Right lobe of liver (tissue), 6 donors: ENCODE measurements around the gene HIF1A. TPM values are rescaled to one million over a fixed set of nuclear protein-coding genes. Genes with fewer than 3 reads are reported as not detected.
"Not testable (repeated sequence)": the region's sequence is repeated elsewhere in the genome, so short reads cannot be mapped to it uniquely, and the experiment has no call there.

ENCODE experiments used
- ATAC-seq, 4 donors: fragments of 200-7000 bp; cut with Tn5 transposase; one replicate each; pipeline ENCODE4 v1.9.1; 2020; ENCODE audit warnings: mild to moderate bottlenecking in 4 of 4, moderate library complexity in 4 of 4
- DNase-seq, 3 donors: peaks; one replicate each; pipeline ENCODE4 v3.0.0-alpha.2; 2020
- H3K27ac ChIP-seq, 3 donors: fragments of 200-600 bp; one replicate each; pipeline ENCODE4 v1.8.0; 2022
- H3K27me3 ChIP-seq, 2 donors: fragments of 200-600 bp; one replicate each; pipeline ENCODE4 v1.8.0; 2022
- H3K36me3 ChIP-seq, 4 donors: fragments of 200-600 bp; sonication (generic) in 1 of 4; one replicate each; pipeline versions ENCODE4 v1.5.1 to v1.8.0; 2017 to 2022; ENCODE audit warnings: control low read depth in 1 of 4
- H3K4me1 ChIP-seq, 4 donors: fragments of 200-600 bp; sonication (generic) in 1 of 4; one replicate each; pipeline versions ENCODE4 v1.5.1 to v1.8.0; 2017 to 2022; ENCODE audit warnings: control low read depth in 1 of 4
- H3K4me3 ChIP-seq, 3 donors: fragments of 200-600 bp; one replicate each; pipeline ENCODE4 v1.8.0; 2022
- H3K9me3 ChIP-seq, 4 donors: fragments of 200-600 bp; sonication (generic) in 1 of 4; one replicate each; pipeline versions ENCODE4 v1.5.1 to v1.8.0; 2017 to 2022; ENCODE audit warnings: control low read depth in 1 of 4
- POLR2A ChIP-seq: fragments of 450-650 bp; IDR thresholded peaks from one replicate; pipeline ENCODE4 v1.6.1; 2017; ENCODE audit warnings: antibody characterized with exemption, mild to moderate bottlenecking
- WGBS: methylation state at CpG from one replicate; pipeline ENCODE4 v1.1.6; 2018; ENCODE audit warnings: low coverage, low lambda C conversion rate; ENCODE audit not compliant: insufficient coverage; ENCODE audit errors: missing lambda C conversion rate; 5-methylcytosine and 5-hydroxymethylcytosine counted together
- intact Hi-C, 2 donors: fragments of 100-400 bp; cut with DNase I; formaldehyde crosslinking; loops; one replicate each; pipeline versions ENCODE4 v1.11.2 to v1.14.1; 2022
- total RNA-seq, 6 experiments: library from RNA; depleted of rRNA in 2 of 6; stranded (reverse); fragments of >200 nt in 2 of 6; fragmentation: NEBNext Ultra II Directional in 3 of 6; extraction: Animal tissue kit (Norgen Biotek cat#: 25700) in 3 of 6; gene quantifications; one replicate each; pipeline versions ENCODE4 v1.1.0 to v1.2.4, GENCODE V29; 2016 to 2023
- TF ChIP-seq, protein P1 (sequence below), 4 donors: fragments of 200-600 bp in 3 of 4; fragments of 450-650 bp in 1 of 4; IDR thresholded peaks; one replicate each; pipeline versions ENCODE4 v1.5.1 to v1.8.0; 2016 to 2022; ENCODE audit warnings: antibody characterized with exemption in 4 of 4, mild to moderate bottlenecking in 2 of 4
- donor health status: DM: no; HTN: yes; CAD: no.
- donor health status: DM: no; HTN: no; CAD: no.
- donor health status: DM: no; HTN: no; CAD: no.
- donor health status: DM: no; HTN: yes; CAD: no.
- donor health status: DM: no; HTN: yes; CAD: no.

HIF1A gene
- total RNA-seq, 6 experiments from 2014 or later = 15.9 to 117 (median 31.9) TPM

DNA sequence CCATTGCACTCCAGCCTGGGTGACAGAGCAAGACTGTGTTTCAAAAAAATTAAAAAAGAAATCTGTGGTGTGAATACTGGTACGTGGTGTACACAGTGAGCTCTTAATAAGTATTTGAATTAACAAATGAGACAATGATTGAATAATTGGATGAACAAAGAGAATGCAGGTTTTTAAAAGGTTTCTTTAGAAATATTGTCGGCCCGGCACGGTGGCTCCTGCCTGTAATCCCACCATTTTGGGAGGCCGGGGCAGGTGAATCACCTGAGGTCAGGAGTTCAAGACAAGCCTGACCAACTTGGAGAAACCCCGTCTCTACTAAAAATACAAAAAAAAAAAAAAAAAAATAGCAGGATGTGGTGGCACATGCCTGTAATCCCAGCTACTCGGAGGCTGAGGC, 6.6 kb downstream of the HIF1A start:
- Histone ChIP-seq H3K36me3 (no peaks in the 10 kb centered on the region), H3K27me3 (no peaks in the 10 kb centered on the region), H3K4me1 (peaks cover 0 to 50% (median 2%) of the 10 kb centered on the region in 4 donors), H3K4me3 (no peak overlapping the region), H3K27ac (no peak overlapping the region), H3K9me3 (no peaks in the 10 kb centered on the region)
- no peak for DNase-seq
- WGBS = 85% methylated on average over 7 of the region's 7 CpGs
- intact Hi-C loops = no loop called here
- TF ChIP-seq, protein P1, sequence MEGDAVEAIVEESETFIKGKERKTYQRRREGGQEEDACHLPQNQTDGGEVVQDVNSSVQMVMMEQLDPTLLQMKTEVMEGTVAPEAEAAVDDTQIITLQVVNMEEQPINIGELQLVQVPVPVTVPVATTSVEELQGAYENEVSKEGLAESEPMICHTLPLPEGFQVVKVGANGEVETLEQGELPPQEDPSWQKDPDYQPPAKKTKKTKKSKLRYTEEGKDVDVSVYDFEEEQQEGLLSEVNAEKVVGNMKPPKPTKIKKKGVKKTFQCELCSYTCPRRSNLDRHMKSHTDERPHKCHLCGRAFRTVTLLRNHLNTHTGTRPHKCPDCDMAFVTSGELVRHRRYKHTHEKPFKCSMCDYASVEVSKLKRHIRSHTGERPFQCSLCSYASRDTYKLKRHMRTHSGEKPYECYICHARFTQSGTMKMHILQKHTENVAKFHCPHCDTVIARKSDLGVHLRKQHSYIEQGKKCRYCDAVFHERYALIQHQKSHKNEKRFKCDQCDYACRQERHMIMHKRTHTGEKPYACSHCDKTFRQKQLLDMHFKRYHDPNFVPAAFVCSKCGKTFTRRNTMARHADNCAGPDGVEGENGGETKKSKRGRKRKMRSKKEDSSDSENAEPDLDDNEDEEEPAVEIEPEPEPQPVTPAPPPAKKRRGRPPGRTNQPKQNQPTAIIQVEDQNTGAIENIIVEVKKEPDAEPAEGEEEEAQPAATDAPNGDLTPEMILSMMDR (IDR thresholded peaks at IDR 0.05) = no peak
- no peak for TF ChIP-seq POLR2A
- no peak for ATAC-seq

DNA sequence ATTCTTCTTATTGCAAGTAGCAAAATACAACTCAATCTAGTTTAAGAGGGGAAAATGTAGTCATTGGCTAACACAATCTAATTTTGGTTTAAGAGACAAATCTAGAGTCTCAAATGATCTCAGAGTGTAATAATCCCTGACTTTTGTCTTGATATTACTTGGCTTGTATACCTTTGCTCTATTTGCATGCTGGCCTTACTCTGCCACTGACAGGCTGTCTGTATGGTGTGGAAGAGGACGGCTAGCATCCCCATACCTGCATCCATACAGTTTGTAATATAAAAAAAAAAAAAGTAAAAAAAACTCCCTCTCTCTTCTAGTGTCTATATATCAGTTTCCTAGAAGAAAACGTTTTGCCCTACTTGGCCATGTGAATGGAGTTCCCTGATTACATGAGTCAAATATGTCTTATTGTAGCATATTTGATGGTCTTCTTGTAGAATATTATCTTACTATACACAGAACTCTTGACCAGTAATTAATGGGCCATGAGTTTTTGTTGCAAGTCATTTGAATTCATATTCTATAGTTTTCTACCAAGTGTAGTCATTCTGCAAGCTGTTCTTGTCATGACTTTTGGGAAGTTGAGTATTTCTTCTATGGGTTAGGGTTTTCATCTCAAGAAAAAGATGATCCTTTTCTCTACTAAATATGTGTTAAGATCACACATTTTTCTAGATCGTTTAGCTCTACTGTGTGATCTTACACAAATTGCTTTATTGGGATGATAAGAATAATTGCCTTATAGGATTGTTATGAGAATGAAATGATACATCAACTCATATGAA, 8.2 kb downstream of the HIF1A start:
- H3K4me1 ChIP-seq = peaks cover 0 to 34% (median 0%) of the 10 kb centered on the region in 4 donors

DNA sequence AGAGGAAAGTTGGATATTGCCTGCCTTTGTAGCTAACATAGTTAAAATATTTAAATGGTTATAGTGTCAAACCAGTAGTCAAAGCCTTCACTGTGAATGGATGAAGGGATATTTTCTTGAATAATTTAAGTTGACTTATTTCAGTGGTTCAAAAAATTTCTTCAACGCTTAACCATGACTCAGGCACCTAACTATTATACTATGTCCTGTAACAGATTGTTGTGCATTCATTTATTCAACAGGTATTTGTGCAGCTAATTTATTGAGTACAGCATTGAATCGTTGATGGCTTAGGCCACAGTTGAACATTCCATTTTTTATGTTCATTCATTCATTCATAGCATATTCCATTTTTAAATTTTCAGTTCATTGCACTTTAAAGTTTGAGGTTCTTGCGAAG, 9.2 kb downstream of the HIF1A start:
- Histone ChIP-seq H3K27ac (no peak overlapping the region), H3K9me3 (no peaks in the 10 kb centered on the region), H3K27me3 (no peaks in the 10 kb centered on the region), H3K4me3 (no peak overlapping the region), H3K4me1 (peaks cover 0 to 24% (median 0%) of the 10 kb centered on the region in 4 donors), H3K36me3 (no peaks in the 10 kb centered on the region)
- TF ChIP-seq POLR2A = no peak
- TF ChIP-seq, protein P1 (IDR thresholded peaks at IDR 0.05) = no peak
- intact Hi-C loops = no loop called here
- DNase-seq (no peak), ATAC-seq (no peak)
- WGBS = 81% methylated on average over 3 of the region's 3 CpGs

More for the DNA sequence above, 8.2 kb downstream of the HIF1A start:
- H3K27ac ChIP-seq = no peak overlapping the region
- H3K9me3 ChIP-seq = no peaks in the 10 kb centered on the region
- H3K4me3 ChIP-seq = no peak overlapping the region
- H3K36me3 ChIP-seq = no peaks in the 10 kb centered on the region
- no peaks in the 10 kb centered on the region for H3K27me3 ChIP-seq
- WGBS = 46% methylated on average over 3 of the region's 3 CpGs
- TF ChIP-seq POLR2A = no peak
- ATAC-seq (no peak), DNase-seq (no peak)
- intact Hi-C loops = no loop called here

DNA sequence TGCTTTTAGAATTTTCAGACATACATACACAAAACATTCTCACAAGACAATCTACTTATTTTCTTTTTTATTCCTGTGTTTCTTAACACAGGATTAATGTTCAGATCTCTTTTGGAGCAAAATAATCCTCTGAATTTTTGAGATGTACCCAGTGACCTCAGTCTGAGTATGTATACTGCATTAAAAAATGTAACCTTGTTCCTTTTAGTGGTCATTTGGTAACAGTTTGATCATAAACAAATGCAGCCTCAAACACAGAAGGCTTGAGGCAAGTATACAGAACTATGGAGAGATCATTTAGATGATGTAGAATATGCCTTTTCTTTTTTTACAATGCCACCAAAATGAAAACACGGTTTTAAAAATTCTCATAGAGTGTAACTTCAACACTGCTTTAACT, 9.7 kb downstream of the HIF1A start:
- Histone ChIP-seq H3K27ac (no peak overlapping the region), H3K4me3 (no peak overlapping the region), H3K4me1 (peaks cover 0 to 19% (median 0%) of the 10 kb centered on the region in 4 donors), H3K9me3 (no peaks in the 10 kb centered on the region), H3K27me3 (no peaks in the 10 kb centered on the region), H3K36me3 (no peaks in the 10 kb centered on the region)
- TF ChIP-seq, protein P1 (IDR thresholded peaks at IDR 0.05) = no peak
- ATAC-seq (no peak), DNase-seq (no peak)
- intact Hi-C loops = no loop called here
- 80% methylated on average over 1 of the region's 1 CpG for WGBS

DNA sequence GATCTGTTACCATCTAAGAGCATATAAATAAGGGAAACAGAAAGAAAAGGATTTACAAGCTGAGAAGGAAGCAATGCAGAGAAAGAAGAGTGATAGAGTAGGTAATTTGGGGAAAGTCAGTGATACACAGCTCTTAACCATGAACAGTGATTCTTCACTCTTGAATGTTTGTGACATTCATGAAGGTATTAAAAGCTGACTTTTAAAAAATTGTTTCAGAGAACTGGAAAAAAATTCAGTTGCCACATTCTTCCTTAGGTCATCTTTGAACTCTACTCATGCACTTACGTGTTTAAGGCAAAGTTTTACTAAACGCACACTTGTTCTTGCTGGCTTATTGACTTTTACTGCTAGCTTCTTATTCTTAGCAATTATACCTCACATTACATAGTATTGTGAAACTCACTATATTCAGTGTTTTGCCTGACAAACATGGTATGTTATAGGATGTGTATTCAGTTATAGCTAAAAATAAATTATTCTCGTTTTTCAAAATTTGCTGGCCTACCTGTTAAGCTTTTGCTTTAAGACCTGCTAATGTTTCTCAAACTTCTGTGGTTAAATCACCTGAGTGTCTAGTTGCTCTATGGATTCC, 10.9 kb downstream of the HIF1A start:
- Histone ChIP-seq H3K36me3 (no peaks in the 10 kb centered on the region), H3K27me3 (no peaks in the 10 kb centered on the region), H3K9me3 (no peaks in the 10 kb centered on the region), H3K4me3 (no peak overlapping the region), H3K27ac (no peak overlapping the region), H3K4me1 (peaks cover 0 to 21% (median under 1%) of the 10 kb centered on the region in 4 donors)
- ATAC-seq (no peak), DNase-seq (no peak)
- WGBS = 56% methylated on average over 3 of the region's 3 CpGs
- TF ChIP-seq, protein P1 (IDR thresholded peaks at IDR 0.05) = no peak
- no peak for TF ChIP-seq POLR2A
- intact Hi-C loops = no loop called here

DNA sequence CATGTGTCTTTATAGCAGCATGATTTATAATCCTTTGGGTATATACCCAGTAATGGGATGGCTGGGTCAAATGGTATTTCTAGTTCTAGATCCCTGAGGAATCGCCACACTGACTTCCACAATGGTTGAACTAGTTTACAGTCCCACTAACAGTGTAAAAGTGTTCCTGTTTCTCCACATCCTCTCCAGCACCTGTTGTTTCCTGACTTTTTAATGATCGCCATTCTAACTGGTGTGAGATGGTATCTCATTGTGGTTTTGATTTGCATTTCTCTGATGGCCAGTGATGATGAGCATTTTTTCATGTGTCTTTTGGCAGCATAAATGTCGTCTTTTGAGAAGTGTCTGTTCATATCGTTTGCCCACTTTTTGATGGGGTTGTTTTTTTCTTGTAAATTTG, 12.5 kb downstream of the HIF1A start:
- peaks cover 0 to 33% (median 2%) of the 10 kb centered on the region in 4 donors for H3K4me1 ChIP-seq
- intact Hi-C loops = not testable (repeated sequence)
- WGBS = 58% methylated on average over 2 of the region's 4 CpGs

DNA sequence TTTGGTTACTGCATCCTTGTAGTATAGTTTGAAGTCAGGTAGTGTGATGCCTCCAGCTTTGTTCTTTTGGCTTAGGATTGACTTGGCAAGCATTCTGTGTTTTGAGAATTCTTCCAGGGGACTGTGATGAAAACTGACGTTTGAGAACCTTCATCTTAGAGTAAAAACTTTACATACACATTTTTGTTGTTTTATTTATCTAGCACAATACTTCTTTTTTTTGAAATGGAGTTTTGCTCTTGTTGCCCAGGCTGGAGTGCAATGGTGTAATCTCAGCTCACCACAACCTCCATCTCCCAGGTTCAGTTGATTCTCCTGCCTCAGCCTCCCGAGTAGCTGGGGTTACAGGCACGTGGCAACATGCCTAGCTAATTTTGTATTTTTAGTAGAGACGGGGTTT, 13.4 kb downstream of the HIF1A start:
- H3K27ac ChIP-seq, H3K9me3 ChIP-seq, H3K27me3 ChIP-seq, ATAC-seq, DNase-seq, intact Hi-C loops, H3K36me3 ChIP-seq, H3K4me3 ChIP-seq: not testable (repeated sequence)
- H3K4me1 ChIP-seq = peaks cover 0 to 40% (median 2%) of the 10 kb centered on the region in 4 donors
- 72% methylated on average over 4 of the region's 4 CpGs for WGBS

More for the DNA sequence above, 12.5 kb downstream of the HIF1A start:
- not testable (repeated sequence) for ATAC-seq, DNase-seq, H3K27ac ChIP-seq, H3K27me3 ChIP-seq, H3K9me3 ChIP-seq, H3K4me3 ChIP-seq, H3K36me3 ChIP-seq
